IPS-NIHi7 (cell line): ENCODE measurements around the gene GRIK2.

Experiments used
- DNase-seq: peaks from one replicate; pipeline ENCODE4 v3.0.0; 2012; ENCODE audit warnings: mixed read lengths; ENCODE audit errors: extremely low spot score

The GRIK2 gene

GRCh38 chr6:101878554-101879276 is 485.2 kb downstream of the GRIK2 start:
- no peak for DNase-seq

DNA sequence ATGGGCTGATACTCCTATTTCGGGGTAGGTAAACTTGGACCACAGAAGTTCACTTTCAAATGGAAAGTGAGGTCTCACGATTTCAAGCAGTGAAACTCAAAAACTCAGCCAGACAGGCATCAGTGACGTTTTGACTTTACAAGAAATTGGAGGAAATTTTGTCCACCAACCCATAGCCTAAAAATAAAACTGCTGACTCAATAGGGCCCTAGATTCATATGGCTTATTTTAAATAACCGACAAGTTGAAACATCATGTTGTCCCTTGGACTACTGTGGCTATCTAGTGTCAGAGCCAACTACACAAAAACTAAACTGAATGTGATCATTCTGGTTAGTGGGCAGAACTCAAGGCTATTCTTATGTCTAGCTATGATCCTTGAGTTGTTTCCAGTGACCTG is 486.3 kb downstream of the GRIK2 start:
- DNase-seq, result no peak

GRCh38 chr6:101883505-101883904 is 490.0 kb downstream of the GRIK2 start:
- DNase-seq, result no peak

DNA sequence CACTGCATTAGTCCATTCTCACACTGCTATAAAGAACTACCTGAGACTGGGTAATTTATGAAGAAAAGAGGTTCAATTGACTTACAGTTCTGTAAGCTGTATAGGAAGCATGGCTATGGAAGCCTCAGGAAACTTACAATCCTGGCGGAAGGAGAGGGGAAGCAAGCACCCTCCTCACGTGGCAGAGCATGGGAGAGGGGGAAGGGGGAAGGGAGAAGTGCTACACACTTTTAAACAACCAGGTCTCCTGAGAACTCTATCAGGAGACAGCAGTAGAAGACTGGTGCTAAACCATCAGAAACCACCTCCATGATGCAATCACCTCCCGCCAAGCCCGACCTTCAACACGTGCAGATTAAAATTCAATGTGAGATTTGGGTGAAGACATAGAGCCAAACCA is 494.0 kb downstream of the GRIK2 start:
- DNase-seq, result no peak

- no peak for DNase-seq
Measured at GRCh38 chr6:101907356-101908217, 514.1 kb downstream of the GRIK2 start.

DNA sequence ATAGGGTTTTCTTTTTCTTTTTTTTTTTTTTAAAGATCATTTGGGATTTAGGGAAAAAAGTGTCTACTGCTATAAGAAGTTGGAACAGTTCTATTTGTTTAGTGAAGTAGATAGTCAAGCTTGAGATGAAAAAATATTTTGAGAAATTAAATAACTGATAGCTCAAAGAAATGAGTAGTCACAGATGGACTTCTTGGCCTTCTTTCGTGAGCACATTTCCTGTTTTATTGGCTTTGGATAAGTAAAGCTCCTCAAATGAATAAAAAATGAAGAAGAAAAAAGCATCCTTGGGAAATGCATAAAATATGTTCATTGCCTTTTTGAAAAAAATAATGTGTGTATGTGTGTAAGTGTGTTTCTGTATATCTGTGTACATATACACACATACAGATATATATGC is 515.9 kb downstream of the GRIK2 start:
- no peak for DNase-seq

DNA sequence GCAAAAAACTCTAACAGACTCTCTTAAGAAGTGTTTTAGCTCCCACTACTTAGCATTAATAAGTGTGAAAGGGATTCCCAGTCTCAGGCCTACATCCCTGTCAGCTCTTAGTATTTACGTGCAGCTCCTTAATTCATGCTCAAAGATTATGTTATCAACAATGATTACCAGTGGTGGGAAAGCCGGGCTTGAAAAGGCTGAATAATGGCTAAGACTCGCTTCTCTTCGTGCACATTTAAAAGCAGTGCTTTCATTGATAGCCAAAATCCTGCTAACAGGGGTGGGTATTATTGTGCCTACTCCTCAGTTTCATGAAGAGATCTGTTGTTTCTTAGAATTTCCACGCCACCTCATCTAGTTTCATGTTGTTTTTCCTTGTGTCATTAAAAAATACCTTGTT is 518.8 kb downstream of the GRIK2 start:
- no peak for DNase-seq

- no peak for DNase-seq
Measured at GRCh38 chr6:101918471-101918870, 525.0 kb downstream of the GRIK2 start.

GRCh38 chr6:101921829-101922450 is 528.4 kb downstream of the GRIK2 start:
- DNase-seq, result no peak

DNA sequence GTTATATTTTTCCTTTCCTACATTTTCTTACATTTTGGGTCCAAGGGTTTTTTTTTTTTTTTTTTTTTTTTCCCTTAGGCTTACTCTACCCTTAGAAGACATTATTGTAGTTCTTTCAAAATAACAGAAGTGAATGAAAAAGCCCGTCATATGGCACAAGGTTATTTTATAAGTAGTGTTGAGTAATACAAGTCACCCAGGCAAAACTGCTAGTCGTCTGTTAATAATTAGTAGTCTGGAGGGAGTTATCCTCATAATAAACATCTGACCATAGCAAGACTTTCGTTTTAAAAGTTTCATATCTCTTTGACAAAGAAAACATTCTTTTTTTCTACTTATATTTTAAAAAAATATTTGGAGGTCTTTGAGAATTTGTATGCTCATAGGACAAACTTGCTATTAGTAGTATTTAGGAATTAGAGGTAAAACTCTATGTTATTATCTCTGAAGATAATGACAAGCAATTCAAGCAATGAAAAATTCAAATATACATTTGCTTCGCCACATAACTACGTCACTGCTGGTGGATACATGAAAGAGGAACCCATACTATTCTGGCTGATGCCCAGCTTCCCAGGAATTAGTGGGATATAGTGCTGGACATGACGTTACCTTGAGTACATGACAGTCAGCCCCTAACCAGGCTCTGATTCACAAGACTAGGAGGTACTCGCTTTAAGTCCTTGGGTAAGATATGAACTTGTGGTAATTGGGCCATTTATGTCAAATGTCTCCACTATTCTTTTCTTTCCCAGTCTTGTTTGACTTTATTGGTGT is 532.8 kb downstream of the GRIK2 start:
- DNase-seq, result no peak

GRCh38 chr6:101931766-101932165 is 538.3 kb downstream of the GRIK2 start:
- DNase-seq, result no peak

GRCh38 chr6:101932704-101933103 is 539.2 kb downstream of the GRIK2 start:
- DNase-seq, result no peak

DNA sequence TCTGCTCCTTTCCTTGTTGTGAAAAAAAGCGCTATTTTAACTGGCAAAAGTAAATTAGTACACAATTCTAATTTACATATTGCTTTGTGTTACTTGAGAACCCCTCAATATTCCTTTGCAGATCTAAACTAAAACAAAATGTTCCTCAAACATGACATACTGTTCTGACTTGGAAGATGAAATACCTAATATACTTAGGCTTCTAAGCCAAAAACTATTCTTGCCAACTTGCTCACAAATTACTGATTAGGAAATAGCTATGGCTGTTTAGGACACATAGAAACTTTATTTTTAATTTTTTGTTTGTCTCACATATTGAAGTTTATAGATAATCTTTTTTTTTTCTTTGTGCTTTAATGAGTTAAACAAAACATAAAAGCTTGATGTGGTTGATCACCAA is 542.2 kb downstream of the GRIK2 start:
- DNase-seq, result no peak

GRCh38 chr6:101936516-101936915 is 543.0 kb downstream of the GRIK2 start:
- no peak for DNase-seq

DNA sequence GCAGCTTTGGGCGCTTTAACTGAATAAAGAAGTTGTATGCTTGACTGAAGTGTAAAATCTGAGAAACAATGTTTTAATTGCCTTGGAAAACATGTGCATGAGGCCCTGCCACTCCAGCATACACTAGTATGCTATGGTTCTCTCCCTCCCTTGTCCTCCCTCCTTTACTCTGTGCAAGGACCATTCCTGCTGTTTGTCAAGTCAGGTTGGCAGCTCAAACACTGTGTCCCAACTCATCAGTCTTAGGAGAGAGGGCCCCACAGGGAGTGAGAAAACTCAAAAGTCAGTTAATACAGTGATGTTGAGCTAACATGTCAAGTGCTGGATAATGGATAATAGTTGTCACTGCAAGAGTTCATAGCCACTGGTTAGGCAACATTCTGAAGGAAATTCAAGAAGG is 543.6 kb downstream of the GRIK2 start:
- no peak for DNase-seq

DNA sequence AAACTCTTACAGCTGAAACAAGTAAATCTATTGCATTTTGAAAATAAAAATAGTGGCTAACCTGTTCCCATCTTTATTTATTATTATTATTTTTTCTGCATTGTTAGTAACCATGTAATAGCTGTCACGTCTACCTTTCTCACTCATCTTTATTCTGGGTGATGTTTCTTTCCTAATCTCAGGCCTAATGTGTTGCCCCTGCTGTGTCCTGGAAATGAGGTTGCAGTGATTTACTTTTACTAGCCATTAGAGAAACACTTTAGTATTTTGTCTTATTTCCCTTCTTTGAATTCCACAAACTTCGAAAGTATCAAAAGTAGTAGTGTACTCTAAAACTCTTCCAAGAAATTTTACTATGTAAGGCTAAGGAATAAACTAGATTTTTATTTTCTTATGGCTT is 546.9 kb downstream of the GRIK2 start:
- no peak for DNase-seq

- DNase-seq, result no peak
Measured at GRCh38 chr6:101956961-101957360, 563.5 kb downstream of the GRIK2 start.

- DNase-seq, result peak; percentile 12
Measured at GRCh38 chr6:101961357-101961756, 567.8 kb downstream of the GRIK2 start.

GRCh38 chr6:101980924-101981323 is 587.4 kb downstream of the GRIK2 start:
- no peak for DNase-seq

DNA sequence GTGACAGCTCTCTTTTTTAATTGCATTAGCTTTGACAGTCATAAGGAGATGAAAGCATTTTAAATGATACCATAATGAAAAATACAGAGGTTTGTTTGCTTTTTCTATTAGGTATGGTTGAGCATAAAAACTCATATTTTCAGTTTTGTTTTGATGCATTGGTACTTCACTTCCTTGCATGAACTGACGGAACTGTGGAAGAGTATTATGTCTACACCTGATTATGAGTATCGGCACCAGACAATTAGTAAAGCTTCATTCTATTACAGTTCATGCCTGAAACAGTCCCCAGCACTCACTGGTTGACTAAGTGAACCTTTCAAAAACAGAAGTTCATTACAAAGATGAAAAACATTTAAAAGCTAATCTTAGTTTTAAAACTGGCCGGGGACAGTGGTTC is 593.0 kb downstream of the GRIK2 start:
- no peak for DNase-seq

DNA sequence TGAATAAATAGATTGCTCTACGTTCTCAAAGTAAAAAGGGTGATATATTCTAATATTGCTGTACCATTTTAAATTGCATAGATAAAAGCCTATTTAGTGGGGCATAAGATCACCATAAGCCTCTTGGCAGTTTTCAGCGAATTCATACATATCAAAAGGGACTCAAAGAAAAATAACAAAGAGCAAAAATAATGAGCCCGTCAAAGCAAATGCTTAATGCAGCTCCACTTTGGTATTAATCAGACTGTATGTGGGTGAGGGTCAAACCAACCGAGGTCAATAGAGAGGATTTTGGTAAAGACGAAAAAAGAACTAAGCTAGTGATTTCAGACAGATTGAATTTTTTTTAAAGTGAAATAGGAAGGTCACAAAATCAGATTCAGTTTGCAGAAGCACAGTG is 598.8 kb downstream of the GRIK2 start:
- no peak for DNase-seq

DNA sequence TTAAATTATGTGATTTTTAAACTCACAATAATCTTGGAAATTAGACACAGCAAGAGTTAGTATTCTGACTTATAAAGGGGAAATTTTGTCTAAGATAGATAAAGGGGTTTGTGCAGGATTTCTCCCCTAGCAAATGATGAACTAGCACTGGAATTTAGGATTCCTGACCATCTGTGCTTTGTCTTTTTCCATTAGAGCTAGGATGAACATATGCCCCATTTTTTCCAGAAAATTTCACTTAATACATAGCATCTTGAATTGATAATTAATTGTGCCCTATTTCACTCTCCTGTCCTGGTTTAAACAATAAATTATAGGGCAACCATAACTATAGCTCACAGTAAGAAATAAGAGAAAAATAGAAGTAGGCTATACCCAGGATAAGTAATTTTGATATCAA is 601.0 kb downstream of the GRIK2 start:
- no peak for DNase-seq
